Measurements from ENCODE around the gene XRCC2.

The XRCC2 gene

GRCh38 chr7:152618427-152618826, 57.5 kb downstream of the XRCC2 start:
- no peaks in the 10 kb centered on the region for H3K9me3 ChIP-seq
- H3K27me3 ChIP-seq (ENCODE audit: low read depth), result no peaks in the 10 kb centered on the region
- in situ Hi-C loops (cut with MboI; ENCODE audit: low sequenced_read_pairs), result no loop called here
- no peak for DNase-seq (ENCODE audit: low spot score in 2 of 2)
- H3K4me3 ChIP-seq, result no peak overlapping the region
- no peaks in the 10 kb centered on the region for H3K4me1 ChIP-seq
- H3K36me3 ChIP-seq (replicated peaks), result no peaks in the 10 kb centered on the region

DNA sequence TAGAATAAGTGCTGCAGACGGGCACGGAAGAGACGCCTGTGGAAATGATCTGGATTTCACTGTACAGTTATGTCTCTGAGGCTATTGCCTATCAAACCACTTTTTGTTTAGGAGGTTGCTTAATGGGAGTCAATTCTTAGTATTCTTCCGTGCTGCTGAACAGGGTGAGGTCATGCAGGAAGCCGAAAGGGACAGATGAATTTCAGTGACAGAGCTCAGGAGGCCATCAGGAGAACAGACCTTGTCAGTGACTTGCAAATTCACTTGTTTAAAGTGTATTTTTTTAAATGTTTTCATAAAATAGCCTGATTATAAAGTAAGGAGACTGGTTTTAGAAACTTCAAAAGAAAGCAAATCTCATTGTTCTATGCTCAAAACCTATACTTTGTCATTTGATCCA, 58.9 kb downstream of the XRCC2 start:
- no peaks in the 10 kb centered on the region for H3K36me3 ChIP-seq (replicated peaks)
- no peaks in the 10 kb centered on the region for H3K27me3 ChIP-seq (ENCODE audit: low read depth)
- H3K4me3 ChIP-seq, result no peak overlapping the region
- no peaks in the 10 kb centered on the region for H3K9me3 ChIP-seq
- no peak for DNase-seq (ENCODE audit: low spot score in 2 of 2)
- no peaks in the 10 kb centered on the region for H3K4me1 ChIP-seq
- in situ Hi-C loops (cut with MboI; ENCODE audit: low sequenced_read_pairs), result no loop called here

DNA sequence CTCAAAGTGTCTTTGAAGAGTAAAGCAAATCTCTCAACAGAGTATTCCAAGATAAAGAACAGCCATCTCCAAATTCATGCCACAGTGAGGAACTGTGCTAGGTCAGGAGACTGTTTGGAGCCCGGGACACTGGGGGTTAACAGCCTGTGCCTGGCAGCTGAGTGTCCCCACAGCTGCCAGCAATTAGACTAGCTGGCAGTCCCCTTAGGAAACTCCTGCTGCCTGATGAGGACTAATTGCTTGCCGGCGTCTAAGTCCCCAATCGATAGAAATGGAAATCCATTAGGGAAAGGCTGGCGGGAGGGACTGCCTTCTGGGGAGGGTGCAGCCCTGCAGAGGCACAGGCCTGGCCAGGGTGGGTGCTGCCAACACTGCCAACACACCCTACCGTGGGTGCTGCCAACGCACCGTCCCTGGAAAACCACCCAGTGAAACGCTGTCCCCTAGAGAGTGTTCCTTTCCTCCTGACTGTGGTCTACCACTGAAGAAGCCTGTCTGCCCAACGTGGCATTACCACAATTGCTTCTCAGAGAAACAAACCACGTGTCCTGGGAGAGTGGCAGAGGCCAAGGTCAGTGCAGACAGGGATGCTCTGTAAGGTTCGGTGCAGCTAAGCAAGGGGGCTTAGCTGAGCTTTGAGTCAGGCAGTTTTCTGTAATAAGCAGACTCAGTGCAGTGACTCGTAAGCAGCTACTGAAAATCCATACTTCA, 60.8 kb downstream of the XRCC2 start:
- Histone ChIP-seq H3K4me1 (no peaks in the 10 kb centered on the region), H3K36me3 (replicated peaks) (no peaks in the 10 kb centered on the region), H3K27me3 (ENCODE audit: low read depth) (no peaks in the 10 kb centered on the region), H3K4me3 (no peak overlapping the region), H3K9me3 (no peaks in the 10 kb centered on the region)
- in situ Hi-C loops (cut with MboI; ENCODE audit: low sequenced_read_pairs), result no loop called here
- no peak for DNase-seq (ENCODE audit: low spot score in 2 of 2)

- Histone ChIP-seq H3K36me3 (replicated peaks) (no peaks in the 10 kb centered on the region), H3K4me1 (no peaks in the 10 kb centered on the region), H3K4me3 (no peak overlapping the region), H3K9me3 (no peaks in the 10 kb centered on the region), H3K27me3 (ENCODE audit: low read depth) (no peaks in the 10 kb centered on the region)
- DNase-seq (ENCODE audit: low spot score in 2 of 2), result no peak
- in situ Hi-C loops (cut with MboI; ENCODE audit: low sequenced_read_pairs), result no loop called here
Observed at GRCh38 chr7:152608656-152609055, 67.3 kb downstream of the XRCC2 start.

GRCh38 chr7:152608208-152608607, 67.7 kb downstream of the XRCC2 start:
- no peaks in the 10 kb centered on the region for H3K4me1 ChIP-seq
- H3K9me3 ChIP-seq, result no peaks in the 10 kb centered on the region
- no peaks in the 10 kb centered on the region for H3K36me3 ChIP-seq (replicated peaks)
- H3K4me3 ChIP-seq, result no peak overlapping the region
- in situ Hi-C loops (cut with MboI; ENCODE audit: low sequenced_read_pairs), result no loop called here
- no peak for DNase-seq (ENCODE audit: low spot score in 2 of 2)
- H3K27me3 ChIP-seq (ENCODE audit: low read depth), result no peaks in the 10 kb centered on the region

- in situ Hi-C loops (cut with MboI; ENCODE audit: low sequenced_read_pairs), result no loop called here
- no peaks in the 10 kb centered on the region for H3K27me3 ChIP-seq (ENCODE audit: low read depth)
- H3K4me1 ChIP-seq, result no peaks in the 10 kb centered on the region
- no peaks in the 10 kb centered on the region for H3K36me3 ChIP-seq (replicated peaks)
- H3K4me3 ChIP-seq, result no peak overlapping the region
- no peaks in the 10 kb centered on the region for H3K9me3 ChIP-seq
- no peak for DNase-seq (ENCODE audit: low spot score in 2 of 2)
Observed at GRCh38 chr7:152607007-152607406, 68.9 kb downstream of the XRCC2 start.

GRCh38 chr7:152602962-152603361, 73.0 kb downstream of the XRCC2 start:
- no peak overlapping the region for H3K4me3 ChIP-seq
- H3K9me3 ChIP-seq, result no peaks in the 10 kb centered on the region
- H3K27me3 ChIP-seq (ENCODE audit: low read depth), result no peaks in the 10 kb centered on the region
- H3K36me3 ChIP-seq (replicated peaks), result no peaks in the 10 kb centered on the region
- no peak for DNase-seq (ENCODE audit: low spot score in 2 of 2)
- in situ Hi-C loops (cut with MboI; ENCODE audit: low sequenced_read_pairs), result no loop called here
- H3K4me1 ChIP-seq, result no peaks in the 10 kb centered on the region

DNA sequence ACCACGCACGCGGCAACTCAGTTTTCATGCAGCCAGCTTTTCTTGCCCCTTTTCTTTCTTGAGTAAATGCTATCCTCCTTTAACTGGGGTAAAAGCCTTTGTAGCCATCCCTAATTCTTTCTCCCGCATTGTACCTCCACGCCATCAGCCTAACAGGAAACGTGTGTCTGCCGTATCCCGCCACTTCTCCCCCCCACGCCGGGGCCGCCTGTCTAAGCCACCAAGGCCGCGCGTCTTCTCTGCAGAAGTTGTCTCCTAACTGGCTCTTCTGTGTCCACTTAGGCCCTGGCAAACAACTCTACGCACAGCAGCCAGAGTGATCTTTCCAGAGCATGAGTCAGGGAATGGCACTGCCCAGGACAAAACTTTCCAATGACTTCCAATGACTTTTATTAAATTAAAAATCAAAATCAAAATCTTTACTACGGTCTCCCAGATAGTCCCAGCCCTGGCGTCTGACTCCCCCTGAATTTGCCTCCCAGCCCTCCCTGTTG, 74.6 kb downstream of the XRCC2 start:
- H3K27me3 ChIP-seq (ENCODE audit: low read depth), result no peaks in the 10 kb centered on the region
- H3K9me3 ChIP-seq, result no peaks in the 10 kb centered on the region
- H3K4me1 ChIP-seq, result no peaks in the 10 kb centered on the region
- in situ Hi-C loops (cut with MboI; ENCODE audit: low sequenced_read_pairs), result no loop called here
- no peaks in the 10 kb centered on the region for H3K36me3 ChIP-seq (replicated peaks)
- DNase-seq (ENCODE audit: low spot score in 2 of 2), result no peak
- no peak overlapping the region for H3K4me3 ChIP-seq

DNA sequence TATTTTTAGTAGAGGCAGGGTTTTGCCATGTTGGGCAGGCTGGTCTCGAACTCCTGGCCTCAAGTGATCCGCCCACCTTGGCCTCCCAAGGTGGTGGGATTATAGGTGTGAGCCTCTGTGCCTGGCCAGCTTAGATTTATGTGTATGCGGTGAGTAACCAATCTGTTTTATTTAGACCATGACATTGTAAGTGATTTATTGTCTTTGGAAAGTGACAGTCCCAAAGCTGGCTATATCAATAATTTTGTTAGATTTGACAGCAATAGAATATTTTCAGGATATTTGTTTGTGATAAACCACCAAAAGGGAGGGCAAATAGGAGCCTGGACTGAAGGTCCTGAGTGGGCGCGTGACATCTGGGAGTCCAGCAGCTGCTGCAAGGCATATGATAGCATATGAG, 75.7 kb downstream of the XRCC2 start:
- DNase-seq (ENCODE audit: low spot score in 2 of 2), result no peak
- no peaks in the 10 kb centered on the region for H3K36me3 ChIP-seq (replicated peaks)

DNA sequence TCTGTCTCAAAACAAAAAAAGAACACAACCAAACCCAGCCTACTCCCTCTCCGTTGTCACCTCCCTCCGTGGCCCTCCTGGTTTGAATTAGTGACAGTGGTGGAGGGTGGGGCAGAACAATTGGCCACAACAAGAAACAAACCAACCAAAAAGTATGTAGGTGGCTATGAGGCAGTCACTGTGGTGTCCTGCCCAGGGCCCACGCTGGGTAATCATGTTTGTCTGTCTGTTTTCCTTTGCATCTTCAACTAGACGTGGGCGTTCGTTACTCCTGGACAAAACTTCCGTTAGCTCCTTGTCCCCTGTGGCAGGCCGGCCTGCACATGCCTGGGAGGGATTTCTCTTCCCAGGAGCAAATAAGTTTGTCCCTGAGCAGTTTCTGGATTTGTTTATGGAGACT, 78.4 kb downstream of the XRCC2 start:
- in situ Hi-C loops (cut with MboI; ENCODE audit: low sequenced_read_pairs), result no loop called here
- H3K36me3 ChIP-seq (replicated peaks), result no peaks in the 10 kb centered on the region
- H3K27me3 ChIP-seq (ENCODE audit: low read depth), result no peaks in the 10 kb centered on the region
- no peaks in the 10 kb centered on the region for H3K9me3 ChIP-seq
- no peak for DNase-seq (ENCODE audit: low spot score in 2 of 2)
- no peak overlapping the region for H3K4me3 ChIP-seq
- H3K4me1 ChIP-seq, result no peaks in the 10 kb centered on the region

More for the DNA sequence above, 75.7 kb downstream of the XRCC2 start:
- Histone ChIP-seq H3K9me3 (no peaks in the 10 kb centered on the region), H3K27me3 (ENCODE audit: low read depth) (no peaks in the 10 kb centered on the region), H3K4me1 (no peaks in the 10 kb centered on the region), H3K4me3 (no peak overlapping the region)
- in situ Hi-C loops (cut with MboI; ENCODE audit: low sequenced_read_pairs), result no loop called here

DNA sequence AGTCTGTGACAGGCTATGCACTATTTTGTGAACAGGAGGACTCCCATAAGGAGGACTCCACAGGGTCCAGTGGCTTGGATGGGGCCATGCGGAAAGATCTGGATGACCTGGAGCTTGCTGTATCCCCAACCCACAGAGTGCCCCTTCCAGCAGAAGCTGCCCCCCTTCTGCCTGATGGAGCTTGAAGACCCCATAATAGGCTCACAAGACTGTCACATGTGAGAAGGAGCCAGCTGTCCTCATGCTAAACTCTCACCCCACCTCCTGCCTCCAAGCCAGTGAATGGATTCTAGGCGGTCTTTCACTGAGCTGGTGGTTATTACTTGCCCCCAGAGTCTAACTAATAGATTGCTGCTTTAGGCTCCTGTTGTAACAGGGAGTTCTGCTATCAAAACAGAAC, 79.1 kb downstream of the XRCC2 start:
- Histone ChIP-seq H3K4me1 (no peaks in the 10 kb centered on the region), H3K27me3 (ENCODE audit: low read depth) (no peaks in the 10 kb centered on the region), H3K4me3 (no peak overlapping the region), H3K9me3 (no peaks in the 10 kb centered on the region), H3K36me3 (replicated peaks) (no peaks in the 10 kb centered on the region)
- in situ Hi-C loops (cut with MboI; ENCODE audit: low sequenced_read_pairs), result no loop called here
- no peak for DNase-seq (ENCODE audit: low spot score in 2 of 2)
